Fibroblast of villous mesenchyme (primary cell): Measurements from ENCODE around the gene ANO1. TPM values are rescaled to one million over a fixed set of nuclear protein-coding genes. Genes with fewer than 3 reads are reported as not detected.

Source experiments
- DNase-seq: peaks from one replicate; pipeline ENCODE4 v3.0.0-alpha.2; 2010; ENCODE audit warnings: low read depth
- H3K4me3 ChIP-seq: 2 replicates; pipeline ENCODE4 v1.5.1; 2011; ENCODE audit warnings: low read depth, mild to moderate bottlenecking, low read length
- total RNA-seq: library from RNA; depleted of rRNA; stranded (reverse); fragments of >200 nt; gene quantifications from 2 replicates; pipeline ENCODE4 v1.2.3, GENCODE V29; 2012
- TF ChIP-seq, protein P1 (sequence below): IDR thresholded peaks from 2 replicates; pipeline ENCODE4 v1.5.1; 2012; ENCODE audit warnings: low read depth, mild to moderate bottlenecking, low read length; ENCODE audit not compliant: insufficient read depth

ANO1 gene
- total RNA-seq, result not detected in 2 replicates

DNA sequence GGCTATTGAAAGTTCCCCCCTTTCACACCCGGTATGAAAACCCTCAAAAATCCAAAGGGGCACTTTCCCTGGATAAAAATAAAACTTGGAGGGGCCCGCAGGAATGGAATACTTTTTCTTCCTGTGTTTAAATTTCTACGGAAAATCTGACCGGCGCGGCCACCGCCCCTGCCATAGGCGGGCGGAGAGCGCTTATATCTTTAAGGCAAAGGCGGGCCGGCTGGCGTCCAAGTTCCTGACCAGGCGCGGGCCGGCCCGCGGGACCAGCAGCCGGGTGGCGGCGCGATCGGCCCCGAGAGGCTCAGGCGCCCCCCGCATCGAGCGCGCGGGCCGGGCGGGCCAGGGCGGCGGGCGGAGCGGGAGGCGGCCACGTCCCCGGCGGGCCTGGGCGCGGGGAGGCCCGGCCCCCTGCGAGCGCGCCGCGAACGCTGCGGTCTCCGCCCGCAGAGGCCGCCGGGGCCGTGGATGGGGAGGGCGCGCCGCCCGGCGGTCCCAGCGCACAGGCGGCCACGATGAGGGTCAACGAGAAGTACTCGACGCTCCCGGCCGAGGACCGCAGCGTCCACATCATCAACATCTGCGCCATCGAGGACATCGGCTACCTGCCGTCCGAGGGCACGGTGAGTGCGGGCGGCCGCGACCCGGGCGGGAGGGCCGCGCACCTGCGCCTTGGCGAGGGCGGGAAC lies at the start of gene ANO1:
ANO1 (plus strand) TSS at position 223 of the 686 bp plus-strand sequence; CDS start at position 513, 290 bp downstream.
- TF ChIP-seq, protein P1, sequence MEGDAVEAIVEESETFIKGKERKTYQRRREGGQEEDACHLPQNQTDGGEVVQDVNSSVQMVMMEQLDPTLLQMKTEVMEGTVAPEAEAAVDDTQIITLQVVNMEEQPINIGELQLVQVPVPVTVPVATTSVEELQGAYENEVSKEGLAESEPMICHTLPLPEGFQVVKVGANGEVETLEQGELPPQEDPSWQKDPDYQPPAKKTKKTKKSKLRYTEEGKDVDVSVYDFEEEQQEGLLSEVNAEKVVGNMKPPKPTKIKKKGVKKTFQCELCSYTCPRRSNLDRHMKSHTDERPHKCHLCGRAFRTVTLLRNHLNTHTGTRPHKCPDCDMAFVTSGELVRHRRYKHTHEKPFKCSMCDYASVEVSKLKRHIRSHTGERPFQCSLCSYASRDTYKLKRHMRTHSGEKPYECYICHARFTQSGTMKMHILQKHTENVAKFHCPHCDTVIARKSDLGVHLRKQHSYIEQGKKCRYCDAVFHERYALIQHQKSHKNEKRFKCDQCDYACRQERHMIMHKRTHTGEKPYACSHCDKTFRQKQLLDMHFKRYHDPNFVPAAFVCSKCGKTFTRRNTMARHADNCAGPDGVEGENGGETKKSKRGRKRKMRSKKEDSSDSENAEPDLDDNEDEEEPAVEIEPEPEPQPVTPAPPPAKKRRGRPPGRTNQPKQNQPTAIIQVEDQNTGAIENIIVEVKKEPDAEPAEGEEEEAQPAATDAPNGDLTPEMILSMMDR, result no peak
- no peak for DNase-seq
- H3K4me3 ChIP-seq, result no peak within 1 kb of the TSS

DNA sequence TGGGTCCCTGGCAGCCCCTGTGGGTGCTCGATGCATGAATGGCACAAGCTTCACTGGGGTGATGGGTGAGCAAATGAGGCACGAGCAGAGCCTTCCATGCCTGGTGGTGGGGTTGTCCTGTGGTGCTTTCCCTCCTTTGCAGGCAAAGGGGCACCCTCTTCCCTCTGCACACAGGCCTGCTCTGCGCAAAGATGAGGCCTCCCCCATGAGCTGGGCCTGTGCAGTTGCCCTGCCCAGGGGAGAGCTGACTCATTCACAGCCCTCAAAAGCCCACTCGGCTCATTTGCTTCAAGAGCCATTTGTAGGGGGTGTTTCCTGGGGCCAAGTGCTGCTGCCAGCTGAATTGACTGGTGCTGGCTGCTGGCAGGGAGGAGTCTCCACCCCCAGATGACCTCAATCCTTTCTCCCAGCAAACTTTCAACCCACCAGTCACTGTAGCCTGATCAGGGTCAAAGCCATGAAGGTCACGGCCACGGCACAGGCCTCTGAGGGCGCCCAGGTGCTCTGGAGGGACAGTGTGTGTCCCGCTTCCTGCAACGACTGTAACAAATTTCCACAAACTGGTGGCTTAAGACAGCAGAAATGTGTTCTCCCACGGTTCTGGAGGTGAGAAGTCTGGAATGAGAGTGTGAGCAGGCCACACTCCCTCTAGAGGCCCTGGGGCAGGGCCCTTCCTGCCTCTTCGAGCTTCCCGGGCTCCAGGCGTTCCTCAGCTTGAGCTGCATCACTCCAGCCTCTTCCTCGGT lies 48.8 kb upstream of the ANO1 start:
- DNase-seq, result no peak
- TF ChIP-seq, protein P1, result no peak
- no peak overlapping the region for H3K4me3 ChIP-seq

DNA sequence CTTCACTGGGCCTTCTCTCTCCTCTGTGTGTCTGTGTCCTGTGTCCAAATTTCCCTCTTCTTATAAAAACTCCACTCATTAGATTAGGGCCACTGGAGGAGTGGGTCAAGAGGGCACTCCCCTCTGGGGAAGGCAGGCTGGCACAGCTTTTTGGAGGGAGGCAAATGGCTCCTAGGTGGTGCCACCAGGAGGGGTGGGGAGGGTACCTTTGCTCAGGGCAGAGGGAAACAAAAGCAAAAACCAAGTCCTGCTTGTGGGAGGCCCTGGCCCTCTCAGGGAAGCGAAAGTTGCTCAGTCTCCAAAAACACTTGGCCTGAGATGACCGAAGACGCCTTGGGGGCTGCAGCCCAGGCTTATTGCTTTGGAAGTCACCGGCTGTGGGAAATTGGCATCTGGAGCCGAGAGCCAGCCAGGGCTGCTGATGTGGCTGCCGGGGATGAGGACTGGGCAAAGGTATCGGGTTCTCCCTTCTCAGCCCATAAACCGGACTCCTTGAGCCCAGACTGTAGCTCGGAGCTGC lies 48.2 kb upstream of the ANO1 start:
- no peak overlapping the region for H3K4me3 ChIP-seq
- no peak for DNase-seq
- TF ChIP-seq, protein P1, result no peak

DNA sequence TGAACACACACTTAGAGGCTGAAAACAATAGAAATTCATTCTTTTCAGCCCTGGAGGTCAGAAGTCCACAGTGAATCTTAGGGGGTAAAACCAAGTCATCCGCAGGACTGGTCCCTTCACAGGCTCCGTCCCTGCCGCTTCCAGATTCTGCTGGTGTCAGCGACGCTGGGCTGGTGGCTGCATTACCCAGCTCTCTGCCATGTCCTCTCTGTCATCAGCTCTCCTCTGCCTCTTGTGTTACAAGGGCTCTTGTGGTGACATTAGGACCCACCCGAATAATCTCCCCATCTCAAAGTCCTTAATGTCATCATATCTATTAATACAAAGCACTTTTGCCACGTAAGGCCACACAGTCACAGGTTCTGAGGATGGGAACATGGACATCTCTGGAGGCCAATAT lies 47.7 kb upstream of the ANO1 start:
- DNase-seq, result no peak
- TF ChIP-seq, protein P1, result no peak
- H3K4me3 ChIP-seq, result no peak overlapping the region

DNA sequence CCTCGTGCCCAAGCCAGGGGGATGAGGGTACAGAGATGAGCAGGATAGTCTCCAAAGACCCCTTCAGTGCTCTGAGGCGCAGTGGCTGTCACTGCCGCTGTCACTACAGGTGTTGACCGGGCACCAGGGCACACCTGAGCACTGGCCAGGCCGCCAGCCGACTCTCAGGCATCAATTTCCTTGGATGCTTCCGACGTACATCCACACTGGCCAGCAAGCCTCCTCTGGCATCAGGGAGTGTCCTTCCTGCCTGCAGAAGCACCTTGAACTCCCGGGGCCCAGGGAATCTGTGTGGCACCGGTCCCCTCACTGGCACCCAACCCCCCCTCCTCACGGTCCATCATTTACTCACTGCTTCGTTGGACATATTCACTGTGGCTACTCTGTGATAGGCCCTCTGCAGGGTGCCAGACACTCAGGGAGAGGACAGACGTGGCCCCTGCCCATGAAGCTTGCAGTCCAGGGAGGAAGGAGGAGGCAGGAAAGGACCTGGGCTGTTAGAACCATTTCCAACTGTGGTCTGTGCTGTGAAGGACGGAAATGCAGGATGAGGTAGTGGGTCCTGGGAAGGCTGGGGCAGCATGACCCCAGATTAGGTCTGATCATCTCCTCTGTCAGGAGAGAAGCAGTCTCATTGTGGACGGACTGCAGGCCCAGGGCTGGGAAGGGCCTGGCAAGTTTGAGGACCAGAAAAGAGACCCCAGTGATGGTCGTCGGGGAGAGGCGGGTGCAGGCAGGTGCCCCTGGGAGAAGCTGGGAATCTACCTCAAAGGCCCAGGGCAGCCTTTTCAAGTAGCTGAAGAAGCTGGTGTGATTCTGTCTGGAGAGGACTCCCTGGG lies 46.3 kb upstream of the ANO1 start:
- DNase-seq, result no peak
- H3K4me3 ChIP-seq, result no peak overlapping the region
- TF ChIP-seq, protein P1, result no peak

DNA sequence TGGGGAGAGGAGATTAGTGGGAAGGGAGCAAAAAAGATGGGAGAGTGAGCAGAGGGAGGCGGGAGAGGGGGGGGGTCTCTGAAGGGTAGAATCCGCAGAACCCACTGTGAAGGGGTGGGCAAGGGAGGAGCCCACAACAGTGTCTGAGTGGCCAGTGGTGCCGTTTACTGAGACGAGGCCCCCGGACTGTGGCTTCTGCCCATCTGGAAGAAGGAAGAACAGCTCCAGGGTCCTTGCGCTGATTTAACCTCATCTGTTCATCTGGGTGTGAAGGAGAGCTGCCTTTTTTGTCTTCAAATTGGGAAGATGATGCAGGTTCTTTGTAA lies 45.7 kb upstream of the ANO1 start:
- DNase-seq, result no peak
- TF ChIP-seq, protein P1, result no peak
- H3K4me3 ChIP-seq, result no peak overlapping the region
